HG03521 (cell line): Measurements from ENCODE around the gene DNAH12.

ENCODE experiments used
- ATAC-seq: cut with Tn5 transposase; IDR thresholded peaks from one replicate; pipeline ENCODE4 v1.9.1; 2021; ENCODE audit warnings: mild to moderate bottlenecking, moderate library complexity; ENCODE audit not compliant: unreplicated experiment

DNAH12 gene, protein sequence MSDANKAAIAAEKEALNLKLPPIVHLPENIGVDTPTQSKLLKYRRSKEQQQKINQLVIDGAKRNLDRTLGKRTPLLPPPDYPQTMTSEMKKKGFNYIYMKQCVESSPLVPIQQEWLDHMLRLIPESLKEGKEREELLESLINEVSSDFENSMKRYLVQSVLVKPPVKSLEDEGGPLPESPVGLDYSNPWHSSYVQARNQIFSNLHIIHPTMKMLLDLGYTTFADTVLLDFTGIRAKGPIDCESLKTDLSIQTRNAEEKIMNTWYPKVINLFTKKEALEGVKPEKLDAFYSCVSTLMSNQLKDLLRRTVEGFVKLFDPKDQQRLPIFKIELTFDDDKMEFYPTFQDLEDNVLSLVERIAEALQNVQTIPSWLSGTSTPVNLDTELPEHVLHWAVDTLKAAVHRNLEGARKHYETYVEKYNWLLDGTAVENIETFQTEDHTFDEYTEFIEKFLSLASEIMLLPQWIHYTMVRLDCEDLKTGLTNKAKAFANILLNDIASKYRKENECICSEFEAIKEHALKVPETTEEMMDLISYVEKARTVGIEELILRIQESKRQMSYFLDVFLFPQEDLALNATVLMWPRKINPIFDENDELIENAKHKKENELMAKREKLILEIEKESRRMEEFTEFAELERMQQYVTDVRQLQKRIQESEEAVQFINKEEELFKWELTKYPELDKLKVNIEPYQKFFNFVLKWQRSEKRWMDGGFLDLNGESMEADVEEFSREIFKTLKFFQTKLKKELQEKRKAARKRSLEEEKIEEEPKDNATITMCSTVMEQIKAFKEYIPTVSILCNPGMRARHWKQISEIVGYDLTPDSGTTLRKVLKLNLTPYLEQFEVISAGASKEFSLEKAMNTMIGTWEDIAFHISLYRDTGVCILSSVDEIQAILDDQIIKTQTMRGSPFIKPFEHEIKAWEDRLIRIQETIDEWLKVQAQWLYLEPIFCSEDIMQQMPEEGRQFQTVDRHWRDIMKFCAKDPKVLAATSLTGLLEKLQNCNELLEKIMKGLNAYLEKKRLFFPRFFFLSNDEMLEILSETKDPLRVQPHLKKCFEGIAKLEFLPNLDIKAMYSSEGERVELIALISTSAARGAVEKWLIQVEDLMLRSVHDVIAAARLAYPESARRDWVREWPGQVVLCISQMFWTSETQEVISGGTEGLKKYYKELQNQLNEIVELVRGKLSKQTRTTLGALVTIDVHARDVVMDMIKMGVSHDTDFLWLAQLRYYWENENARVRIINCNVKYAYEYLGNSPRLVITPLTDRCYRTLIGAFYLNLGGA (N-terminal part only)

DNA sequence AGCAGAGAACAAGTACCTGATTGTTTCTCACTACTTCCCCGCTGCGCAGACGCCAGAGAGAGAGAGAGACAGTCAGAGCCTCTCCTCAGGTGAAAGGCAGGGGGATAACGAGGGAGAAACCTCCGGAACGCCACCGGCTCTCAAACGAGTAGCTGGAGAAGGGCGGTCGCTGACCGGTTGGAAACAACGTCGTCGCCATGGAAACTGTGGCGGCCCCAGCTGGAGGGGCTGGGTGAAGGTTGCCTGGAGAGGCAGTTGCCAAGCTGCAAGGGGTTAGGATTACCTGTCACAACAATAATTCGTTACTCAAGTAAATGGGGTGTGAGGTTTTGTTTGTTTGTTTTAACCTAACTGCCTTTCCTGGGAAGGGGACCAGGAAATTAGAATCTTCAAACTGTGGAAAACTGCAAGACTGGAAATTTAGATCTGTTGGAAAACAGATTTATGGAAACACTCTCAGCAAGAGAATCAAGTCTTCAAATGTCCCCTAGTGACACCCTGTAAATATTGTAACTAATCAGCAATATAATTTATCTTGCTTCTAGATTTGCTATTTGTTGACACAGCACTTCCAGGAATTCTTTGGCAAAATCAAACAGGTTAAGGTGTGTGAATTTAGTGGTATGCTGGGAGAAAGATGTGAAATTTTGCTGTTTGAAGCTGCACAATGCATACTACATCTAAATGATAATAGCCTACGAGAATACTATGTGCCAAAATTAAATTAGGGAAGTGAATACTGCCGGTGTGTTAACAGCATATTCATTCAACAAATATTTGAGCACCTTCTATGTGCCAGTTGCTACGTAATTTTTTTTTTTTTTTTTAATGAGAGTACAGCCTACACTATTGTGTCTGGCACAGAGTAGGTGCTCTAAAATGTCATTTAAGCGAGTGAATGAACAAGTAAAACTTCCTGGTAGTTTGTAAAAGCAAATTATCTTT lies at the start of gene DNAH12:
DNAH12 (minus strand) TSS at position 164 of the 945 bp plus-strand sequence. CDS start 1,474 bp downstream, outside the sequence.
- no peak for ATAC-seq

DNA sequence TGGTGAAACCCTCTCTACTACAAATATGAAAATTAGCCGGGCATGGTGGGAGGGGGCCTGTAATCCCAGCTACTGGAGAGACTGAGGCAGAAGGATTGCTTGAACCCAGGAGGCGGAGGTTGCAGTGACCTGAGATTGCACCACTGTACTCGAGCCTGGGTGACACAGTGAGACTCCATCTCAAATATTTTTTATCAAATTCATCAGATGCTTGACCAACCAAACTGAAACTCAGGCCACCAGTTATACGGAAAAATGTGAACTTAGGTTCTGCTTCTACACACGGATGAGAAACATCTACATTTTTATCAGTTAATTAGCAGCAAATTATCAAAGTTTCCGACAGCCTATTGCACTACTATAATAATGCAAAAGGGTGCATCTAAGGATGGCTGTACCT lies 48.2 kb upstream of the DNAH12 start:
- ATAC-seq = no peak

DNA sequence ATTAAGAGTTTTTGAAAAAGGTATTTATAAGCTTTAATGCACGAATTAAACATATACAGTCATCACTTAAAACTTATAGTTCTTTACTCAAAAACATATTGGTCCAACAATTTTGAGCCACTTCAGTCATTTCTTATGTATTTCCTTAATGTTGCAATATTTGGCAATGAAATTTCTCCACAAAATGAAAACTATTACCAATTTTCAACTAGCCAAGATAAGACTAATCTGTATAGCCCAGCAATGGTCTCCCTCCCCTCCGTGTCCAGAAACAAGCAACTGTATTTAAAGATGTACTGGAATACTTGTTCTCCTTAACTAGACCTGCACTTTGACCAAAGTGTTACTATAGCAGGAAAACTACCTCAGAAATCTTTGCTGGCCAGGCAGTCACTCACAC lies 43.8 kb upstream of the DNAH12 start:
- ATAC-seq = no peak

DNA sequence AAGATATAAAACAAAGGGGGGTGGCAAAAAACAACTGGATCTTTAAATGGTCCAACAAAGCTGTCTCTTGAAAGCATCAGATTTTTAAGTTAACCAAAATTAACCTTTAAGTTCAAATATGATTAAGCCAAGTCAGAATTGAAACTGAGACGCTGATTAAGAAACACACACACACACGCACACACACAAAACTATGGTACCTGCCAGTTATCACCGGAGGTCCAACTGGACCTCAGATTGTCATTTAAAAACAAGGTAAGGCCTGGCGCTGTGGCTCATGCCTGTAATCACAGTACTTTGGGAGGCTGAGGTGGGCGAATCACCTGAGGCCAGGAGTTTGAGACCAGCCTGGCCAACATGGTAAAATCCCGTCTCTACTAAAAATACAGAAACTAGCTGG lies 42.6 kb upstream of the DNAH12 start:
- no peak for ATAC-seq

DNA sequence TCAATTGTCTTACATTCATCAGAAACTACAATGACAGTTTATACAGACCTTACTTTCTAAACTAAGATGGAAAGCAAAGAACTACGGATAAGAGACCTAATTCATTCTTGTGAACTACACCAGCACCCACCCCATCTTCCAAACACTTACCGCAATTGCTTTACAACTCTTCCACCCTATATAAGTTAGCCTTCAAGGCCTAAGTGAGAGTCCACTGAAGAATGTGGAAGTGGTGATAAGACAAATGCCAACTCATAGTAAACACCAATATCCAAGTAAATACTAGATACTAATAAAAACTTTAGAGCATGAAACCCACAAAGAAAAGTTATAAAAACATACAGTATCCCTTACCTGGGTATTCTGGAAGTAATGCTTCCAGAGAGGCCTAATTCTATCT lies 39.4 kb upstream of the DNAH12 start:
- no peak for ATAC-seq

DNA sequence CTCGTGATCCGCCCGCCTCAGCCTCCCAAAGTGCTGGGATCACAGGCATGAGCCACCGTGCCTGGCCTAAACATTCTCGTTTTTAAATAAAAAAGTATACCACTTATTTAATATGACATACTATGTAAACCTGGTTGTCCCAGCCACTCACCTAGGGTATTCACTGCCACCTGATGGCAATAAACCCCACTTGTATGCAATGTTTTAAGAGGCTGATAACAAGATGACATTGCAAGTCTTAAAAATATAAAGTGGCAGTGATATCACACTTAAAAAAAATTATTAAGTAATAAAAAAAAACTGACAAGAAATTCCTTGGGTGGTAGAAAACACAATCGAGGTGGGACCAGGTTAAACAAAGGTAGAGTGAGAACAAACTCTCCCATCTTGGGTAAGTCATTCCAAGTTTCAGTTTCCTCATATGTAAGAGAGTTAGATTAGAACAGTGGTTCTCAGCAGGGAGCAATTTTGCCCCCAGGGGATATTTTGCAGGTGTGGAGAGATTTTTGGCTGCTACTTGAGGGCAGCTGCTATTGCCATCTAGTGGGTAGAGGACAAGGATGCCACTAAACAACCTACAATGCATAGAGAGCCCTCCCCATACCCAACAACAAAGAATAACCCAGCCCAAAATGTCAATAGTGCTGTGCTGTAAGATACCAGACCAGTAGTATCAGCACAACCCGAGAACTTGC lies 38.5 kb upstream of the DNAH12 start:
- ATAC-seq = no peak

DNA sequence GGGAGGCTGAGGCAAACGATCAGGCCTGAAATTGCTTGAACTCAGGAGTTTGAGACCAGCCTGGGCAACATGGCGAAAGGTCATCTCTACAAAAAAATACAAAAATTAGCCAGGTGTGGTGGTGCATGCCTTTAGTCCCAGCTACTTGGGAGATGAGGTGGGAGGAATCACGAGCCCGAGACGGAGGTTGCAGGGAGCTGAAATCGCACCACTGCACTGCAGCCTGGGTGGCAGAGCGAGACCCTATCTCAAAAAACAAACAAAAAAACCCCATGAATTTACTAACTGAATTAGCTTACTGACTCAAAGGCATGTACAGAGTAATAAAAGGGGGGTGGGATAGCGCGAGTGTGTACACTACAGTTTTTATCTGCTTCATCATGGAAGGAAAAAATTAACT lies 33.7 kb upstream of the DNAH12 start:
- ATAC-seq = no peak

DNA sequence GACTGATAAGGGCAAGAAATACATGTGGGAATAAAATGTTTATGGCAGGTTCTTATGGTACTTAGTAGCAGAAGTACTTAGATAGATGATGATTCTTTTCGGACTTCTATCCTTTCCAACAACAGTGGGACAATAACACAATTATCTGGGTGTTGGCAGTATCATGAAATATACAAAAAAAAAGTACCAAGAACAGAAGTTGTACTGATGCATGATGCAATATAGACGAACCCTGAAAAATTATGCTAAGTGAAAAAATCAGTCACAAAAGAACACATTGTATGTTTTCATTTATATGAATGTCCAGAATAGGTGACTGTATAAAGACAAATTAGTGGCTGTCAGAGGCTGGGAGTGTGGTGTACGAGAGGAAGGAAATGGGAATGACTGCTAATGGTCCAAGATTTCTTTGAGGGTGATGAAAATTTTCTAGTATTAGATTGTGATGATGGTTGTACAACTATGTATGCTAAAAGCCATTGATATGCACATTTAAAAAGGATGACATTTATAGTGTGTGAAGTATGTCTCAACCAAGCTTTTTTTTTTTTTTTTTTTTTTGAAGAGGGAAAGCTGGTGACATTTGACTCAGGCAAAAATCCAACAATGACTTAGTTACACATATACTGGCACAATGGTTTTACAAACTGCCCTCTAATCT lies 32.0 kb upstream of the DNAH12 start:
- no peak for ATAC-seq

DNA sequence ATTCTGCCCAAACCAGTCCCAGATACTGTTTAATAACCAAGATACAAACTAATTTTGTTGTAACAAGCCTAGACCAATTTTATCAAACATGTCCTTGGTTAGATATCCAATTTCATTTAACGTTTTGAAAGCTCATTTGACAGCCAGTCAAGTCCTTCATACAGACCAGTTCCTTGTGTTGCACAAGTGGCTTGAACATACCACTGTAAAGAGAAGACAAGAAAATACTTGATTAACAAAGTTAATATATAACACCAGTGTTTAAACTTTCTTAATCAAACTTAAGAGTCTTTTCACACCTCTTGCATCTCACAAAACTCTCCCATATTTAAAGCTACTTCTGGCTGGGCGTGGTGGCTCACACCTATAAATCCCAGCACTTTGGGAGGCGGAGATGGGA lies 28.0 kb upstream of the DNAH12 start:
- ATAC-seq = no peak

DNA sequence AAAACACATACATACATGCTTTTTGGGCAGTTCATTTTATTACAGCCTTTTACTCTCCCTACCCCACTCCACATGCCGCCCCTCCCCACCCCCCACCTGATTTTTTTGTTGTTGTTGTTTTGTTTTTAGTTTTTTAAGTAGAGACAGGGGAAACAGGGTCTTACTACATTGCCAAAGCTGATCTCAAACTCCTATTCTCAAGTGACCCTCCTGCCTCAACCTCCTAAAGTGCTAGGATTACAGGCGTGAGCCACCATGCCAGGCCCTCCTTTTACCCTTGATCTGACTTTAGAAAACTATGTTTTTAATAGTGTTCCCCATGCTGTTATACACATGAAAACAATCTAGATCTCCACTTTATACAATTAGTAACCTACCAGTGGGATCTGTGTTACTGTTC lies 26.7 kb upstream of the DNAH12 start:
- no peak for ATAC-seq

DNA sequence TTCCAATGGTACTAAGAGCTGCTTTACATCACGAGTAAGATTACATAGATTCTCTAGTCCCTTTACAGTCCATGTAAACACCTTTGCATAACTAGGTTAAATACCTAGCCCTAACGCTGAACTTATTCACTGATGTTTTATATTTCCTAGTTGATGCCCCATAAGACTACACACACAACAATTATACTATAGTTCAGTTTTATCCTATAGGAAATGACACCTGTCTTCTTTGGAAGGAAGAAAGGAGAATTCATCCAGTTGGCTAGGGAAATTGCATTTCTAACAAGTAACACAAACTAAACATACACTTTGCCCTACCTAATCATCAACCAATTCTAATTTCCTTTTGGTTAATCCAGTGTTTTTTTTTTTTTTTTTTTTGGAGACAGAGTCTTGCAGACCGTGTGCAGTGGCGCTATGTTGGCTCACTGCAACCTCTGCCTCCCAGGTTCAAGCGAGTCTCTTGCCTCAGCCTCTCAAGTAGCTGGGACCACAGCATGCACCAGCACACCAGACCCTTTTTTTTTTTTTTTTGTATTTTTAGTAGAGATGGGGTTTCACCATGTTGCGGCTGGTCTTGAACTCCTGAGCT lies 25.8 kb upstream of the DNAH12 start:
- ATAC-seq = no peak

DNA sequence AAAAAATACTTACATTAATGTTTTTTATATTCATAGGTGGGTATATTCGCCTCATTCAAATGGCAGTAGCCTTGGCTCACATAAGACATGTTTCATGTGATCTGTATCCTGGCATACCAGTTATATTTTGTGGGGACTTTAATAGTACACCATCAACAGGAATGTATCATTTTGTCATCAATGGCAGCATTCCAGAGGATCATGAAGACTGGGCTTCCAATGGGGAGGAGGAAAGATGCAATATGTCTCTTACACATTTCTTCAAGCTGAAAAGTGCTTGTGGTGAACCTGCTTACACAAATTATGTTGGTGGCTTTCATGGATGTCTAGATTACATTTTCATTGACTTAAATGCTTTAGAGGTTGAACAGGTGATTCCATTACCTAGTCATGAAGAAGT lies 15.4 kb upstream of the DNAH12 start:
- ATAC-seq = no peak

DNA sequence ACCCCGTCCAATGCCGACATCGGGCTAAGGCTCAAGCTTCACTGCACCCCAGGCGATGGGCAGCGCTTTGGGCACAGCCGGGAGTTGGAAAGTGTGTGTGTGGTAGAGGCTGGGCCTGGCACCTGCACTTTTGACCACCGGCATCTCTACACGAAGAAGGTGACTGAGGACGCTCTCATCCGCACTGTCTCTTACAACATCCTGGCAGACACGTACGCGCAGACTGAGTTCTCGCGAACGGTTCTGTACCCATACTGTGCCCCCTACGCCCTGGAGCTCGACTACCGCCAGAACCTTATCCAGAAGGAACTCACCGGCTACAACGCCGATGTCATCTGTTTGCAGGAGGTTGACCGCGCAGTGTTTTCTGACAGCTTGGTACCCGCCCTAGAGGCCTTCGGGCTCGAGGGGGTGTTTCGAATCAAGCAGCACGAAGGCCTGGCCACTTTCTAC lies 13.0 kb upstream of the DNAH12 start:
- no peak for ATAC-seq

DNA sequence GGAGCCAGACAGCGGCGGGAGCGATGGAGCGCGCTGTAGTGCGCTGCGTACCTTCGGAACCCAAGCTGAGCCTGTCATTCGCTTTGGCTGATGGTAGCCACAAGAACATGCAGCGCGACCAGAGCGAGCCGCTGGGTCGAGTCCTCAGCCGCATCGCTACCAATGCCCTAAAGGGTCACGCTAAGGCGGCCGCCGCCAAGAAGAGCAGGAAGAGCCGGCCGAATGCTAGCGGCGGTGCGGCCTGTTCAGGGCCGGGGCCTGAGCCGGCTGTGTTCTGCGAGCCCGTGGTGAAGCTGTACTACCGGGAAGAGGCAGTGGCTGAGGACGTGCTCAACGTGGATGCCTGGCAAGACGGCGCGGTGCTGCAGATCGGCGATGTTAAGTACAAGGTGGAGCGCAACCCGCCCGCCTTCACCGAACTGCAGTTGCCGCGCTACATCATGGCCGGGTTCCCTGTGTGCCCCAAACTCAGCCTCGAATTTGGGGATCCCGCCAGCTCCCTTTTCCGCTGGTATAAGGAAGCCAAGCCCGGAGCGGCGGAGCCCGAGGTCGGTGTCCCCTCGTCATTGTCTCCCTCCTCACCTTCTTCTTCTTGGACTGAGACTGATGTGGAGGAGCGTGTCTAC lies 12.4 kb upstream of the DNAH12 start:
- peak; percentile 28 for ATAC-seq

DNA sequence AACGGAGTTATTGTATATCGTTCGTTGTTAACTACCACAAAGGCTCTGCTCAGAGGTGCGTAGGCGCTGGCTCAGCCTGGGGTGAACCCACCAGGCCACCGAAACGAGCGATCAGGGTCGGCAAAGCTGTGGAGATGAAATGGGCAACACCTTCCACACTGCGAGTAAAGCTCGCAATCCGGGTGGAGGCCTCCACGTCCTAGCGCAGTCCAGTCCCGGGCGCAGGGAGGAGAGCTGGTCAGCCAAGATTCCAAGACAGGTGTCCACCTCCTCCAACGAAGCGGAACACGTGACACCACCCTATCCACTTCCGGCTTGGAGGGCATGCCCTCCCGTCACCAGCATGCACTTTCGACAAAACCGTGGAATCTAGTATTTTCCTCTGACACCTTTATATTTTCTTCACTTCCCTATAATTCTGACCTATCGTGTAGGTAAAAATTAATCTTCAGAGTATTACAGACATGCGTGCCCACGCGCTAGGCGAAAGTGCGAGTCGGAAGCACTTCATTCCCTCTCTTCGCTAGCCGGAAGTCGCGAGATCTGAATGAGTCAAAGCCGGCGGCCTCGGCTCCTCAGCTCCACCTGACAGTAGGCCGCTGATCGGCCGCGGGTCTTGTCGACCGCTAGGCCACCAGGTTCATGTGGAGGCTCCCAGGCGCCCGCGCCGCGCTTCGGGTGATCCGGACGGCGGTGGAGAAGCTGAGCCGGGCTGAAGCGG lies 11.8 kb upstream of the DNAH12 start, which contains the start of gene PDE12:
PDE12 (plus strand) TSS at position 537 of the 721 bp plus-strand sequence; CDS start at position 643, 106 bp downstream.
- ATAC-seq = peak; percentile 77

DNA sequence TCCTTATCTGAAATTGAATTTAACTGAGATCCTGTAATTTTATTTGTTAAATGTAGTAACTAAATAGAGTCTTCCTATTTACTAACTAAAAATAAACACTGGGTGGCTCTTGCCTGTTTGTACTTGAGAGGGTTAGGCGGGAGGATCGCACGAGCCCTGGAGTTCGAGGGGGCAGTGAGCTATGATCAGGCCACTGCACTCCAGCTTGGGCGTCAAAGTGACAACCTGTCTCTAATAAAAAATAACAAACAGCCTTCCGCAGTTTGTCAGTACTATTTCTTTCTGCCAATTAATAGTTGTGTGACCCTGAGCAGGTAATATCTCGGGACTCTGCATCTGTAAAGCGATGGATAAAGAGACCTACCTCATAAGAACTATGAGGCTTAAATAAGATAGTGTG lies 11.2 kb upstream of the DNAH12 start:
- ATAC-seq = no peak

DNA sequence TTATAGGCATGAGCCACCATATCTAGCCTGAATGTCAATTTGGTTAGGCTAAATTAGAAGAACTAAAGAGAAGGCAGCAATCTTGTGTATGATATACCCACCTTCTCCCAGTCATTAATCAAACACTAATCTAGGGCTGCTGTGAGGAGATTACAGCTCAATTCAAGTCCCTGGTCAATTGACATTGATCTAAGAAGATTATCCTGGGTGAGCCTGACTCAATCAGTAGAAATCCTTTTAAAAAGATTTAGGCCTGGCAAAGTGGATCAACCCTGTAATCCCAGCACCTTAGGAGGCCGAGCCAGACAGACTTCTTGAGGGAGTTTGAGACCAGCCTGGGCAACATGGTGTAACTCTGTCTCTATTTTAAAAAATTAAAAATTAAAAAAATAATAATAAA lies 2.5 kb upstream of the DNAH12 start:
- no peak for ATAC-seq
